Measurements from ENCODE around the gene LYPD6B.

GRCh38 chr2:149029307-149029965 is 9.1 kb upstream of the LYPD6B start:
- TF ChIP-seq, protein P1, sequence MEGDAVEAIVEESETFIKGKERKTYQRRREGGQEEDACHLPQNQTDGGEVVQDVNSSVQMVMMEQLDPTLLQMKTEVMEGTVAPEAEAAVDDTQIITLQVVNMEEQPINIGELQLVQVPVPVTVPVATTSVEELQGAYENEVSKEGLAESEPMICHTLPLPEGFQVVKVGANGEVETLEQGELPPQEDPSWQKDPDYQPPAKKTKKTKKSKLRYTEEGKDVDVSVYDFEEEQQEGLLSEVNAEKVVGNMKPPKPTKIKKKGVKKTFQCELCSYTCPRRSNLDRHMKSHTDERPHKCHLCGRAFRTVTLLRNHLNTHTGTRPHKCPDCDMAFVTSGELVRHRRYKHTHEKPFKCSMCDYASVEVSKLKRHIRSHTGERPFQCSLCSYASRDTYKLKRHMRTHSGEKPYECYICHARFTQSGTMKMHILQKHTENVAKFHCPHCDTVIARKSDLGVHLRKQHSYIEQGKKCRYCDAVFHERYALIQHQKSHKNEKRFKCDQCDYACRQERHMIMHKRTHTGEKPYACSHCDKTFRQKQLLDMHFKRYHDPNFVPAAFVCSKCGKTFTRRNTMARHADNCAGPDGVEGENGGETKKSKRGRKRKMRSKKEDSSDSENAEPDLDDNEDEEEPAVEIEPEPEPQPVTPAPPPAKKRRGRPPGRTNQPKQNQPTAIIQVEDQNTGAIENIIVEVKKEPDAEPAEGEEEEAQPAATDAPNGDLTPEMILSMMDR (IDR thresholded peaks at IDR 0.05), result no peak
- TF ChIP-seq POLR2A (IDR thresholded peaks at IDR 0.05), result no peak
